Measurements from ENCODE around the gene IGFBP7.

Gene IGFBP7

GRCh38 chr4:57104706-57105560, 5.3 kb downstream of the IGFBP7 start:
- no peak for TF ChIP-seq CTCF (IDR thresholded peaks at IDR 0.05; ENCODE audit: extremely low read depth, missing control alignments)
- no peak for DNase-seq (ENCODE audit: low spot score)

- DNase-seq (ENCODE audit: low spot score) = no peak
- no peak for TF ChIP-seq CTCF (IDR thresholded peaks at IDR 0.05; ENCODE audit: extremely low read depth, missing control alignments)
Measured at GRCh38 chr4:57103051-57103450, 7.1 kb downstream of the IGFBP7 start.

- no peak for DNase-seq (ENCODE audit: low spot score)
- no peak for TF ChIP-seq CTCF (IDR thresholded peaks at IDR 0.05; ENCODE audit: extremely low read depth, missing control alignments)
Measured at GRCh38 chr4:57102050-57102624, 8.0 kb downstream of the IGFBP7 start.

- TF ChIP-seq CTCF (IDR thresholded peaks at IDR 0.05; ENCODE audit: extremely low read depth, missing control alignments) = no peak
Measured at GRCh38 chr4:57100979-57101651, 9.1 kb downstream of the IGFBP7 start.

GRCh38 chr4:57099363-57099762, 10.8 kb downstream of the IGFBP7 start:
- TF ChIP-seq CTCF (IDR thresholded peaks at IDR 0.05; ENCODE audit: extremely low read depth, missing control alignments) = no peak
- DNase-seq (ENCODE audit: low spot score) = no peak

More at GRCh38 chr4:57100979-57101651, 9.1 kb downstream of the IGFBP7 start:
- no peak for DNase-seq (ENCODE audit: low spot score)

- TF ChIP-seq CTCF (IDR thresholded peaks at IDR 0.05; ENCODE audit: extremely low read depth, missing control alignments) = no peak
- DNase-seq (ENCODE audit: low spot score) = no peak
Measured at GRCh38 chr4:57098941-57099340, 11.2 kb downstream of the IGFBP7 start.

- TF ChIP-seq CTCF (IDR thresholded peaks at IDR 0.05; ENCODE audit: extremely low read depth, missing control alignments) = no peak
- DNase-seq (ENCODE audit: low spot score) = no peak
Measured at GRCh38 chr4:57098415-57098814, 11.8 kb downstream of the IGFBP7 start.
